ENCODE results near the gene ALG12.

GRCh38 chr22:49903322-49904039, 14.8 kb downstream of the ALG12 start:
- TF ChIP-seq, protein P1, sequence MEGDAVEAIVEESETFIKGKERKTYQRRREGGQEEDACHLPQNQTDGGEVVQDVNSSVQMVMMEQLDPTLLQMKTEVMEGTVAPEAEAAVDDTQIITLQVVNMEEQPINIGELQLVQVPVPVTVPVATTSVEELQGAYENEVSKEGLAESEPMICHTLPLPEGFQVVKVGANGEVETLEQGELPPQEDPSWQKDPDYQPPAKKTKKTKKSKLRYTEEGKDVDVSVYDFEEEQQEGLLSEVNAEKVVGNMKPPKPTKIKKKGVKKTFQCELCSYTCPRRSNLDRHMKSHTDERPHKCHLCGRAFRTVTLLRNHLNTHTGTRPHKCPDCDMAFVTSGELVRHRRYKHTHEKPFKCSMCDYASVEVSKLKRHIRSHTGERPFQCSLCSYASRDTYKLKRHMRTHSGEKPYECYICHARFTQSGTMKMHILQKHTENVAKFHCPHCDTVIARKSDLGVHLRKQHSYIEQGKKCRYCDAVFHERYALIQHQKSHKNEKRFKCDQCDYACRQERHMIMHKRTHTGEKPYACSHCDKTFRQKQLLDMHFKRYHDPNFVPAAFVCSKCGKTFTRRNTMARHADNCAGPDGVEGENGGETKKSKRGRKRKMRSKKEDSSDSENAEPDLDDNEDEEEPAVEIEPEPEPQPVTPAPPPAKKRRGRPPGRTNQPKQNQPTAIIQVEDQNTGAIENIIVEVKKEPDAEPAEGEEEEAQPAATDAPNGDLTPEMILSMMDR (IDR thresholded peaks at IDR 0.05) = no peak
- TF ChIP-seq POLR2A (IDR thresholded peaks at IDR 0.05) = no peak

Data from Peyer's patch (tissue), 4 donors.